Activated CD4-positive, alpha-beta T cell treated with anti-CD3 and anti-CD28 coated beads, Interleukin-2, amount 10 ng/mL, durations not matched to agents 24 days and 14 days (primary cell): ENCODE measurements around the gene SKP1. TPM values are rescaled to one million over a fixed set of nuclear protein-coding genes. Genes with fewer than 3 reads are reported as not detected.
A peak's percentile ranks its signal among the peaks of the same experiment; 100 is the strongest.

ENCODE experiments used
- DNase-seq: peaks from one replicate; pipeline ENCODE4 v3.0.0; 2022
- H3K27ac Mint-ChIP-seq: one replicate; pipeline ENCODE4 v1.8.0; 2022; ENCODE audit warnings: mild to moderate bottlenecking, mixed read lengths
- H3K27me3 Mint-ChIP-seq: one replicate; pipeline ENCODE4 v1.8.0; 2022; ENCODE audit warnings: mixed read lengths
- H3K36me3 Mint-ChIP-seq: one replicate; pipeline ENCODE4 v1.8.0; 2022; ENCODE audit warnings: low read depth, mild to moderate bottlenecking, mixed read lengths
- H3K4me1 Mint-ChIP-seq: one replicate; pipeline ENCODE4 v1.8.0; 2021; ENCODE audit warnings: mixed read lengths
- H3K4me3 Mint-ChIP-seq: one replicate; pipeline ENCODE4 v1.8.0; 2022; ENCODE audit warnings: mild to moderate bottlenecking, moderate library complexity, mixed read lengths
- H3K9me3 Mint-ChIP-seq: one replicate; pipeline ENCODE4 v1.8.0; 2021; ENCODE audit warnings: mixed read lengths
- intact Hi-C: fragments of 100-400 bp; cut with micrococcal nuclease; formaldehyde crosslinking; loops from one replicate; pipeline ENCODE4 v1.15.1; 2023
- total RNA-seq: library from RNA; stranded (reverse); gene quantifications from 2 replicates; pipeline ENCODE4 v1.2.3, GENCODE V29; 2022

Gene SKP1
- total RNA-seq, 1 donor from 2014 or later: 266 TPM

DNA sequence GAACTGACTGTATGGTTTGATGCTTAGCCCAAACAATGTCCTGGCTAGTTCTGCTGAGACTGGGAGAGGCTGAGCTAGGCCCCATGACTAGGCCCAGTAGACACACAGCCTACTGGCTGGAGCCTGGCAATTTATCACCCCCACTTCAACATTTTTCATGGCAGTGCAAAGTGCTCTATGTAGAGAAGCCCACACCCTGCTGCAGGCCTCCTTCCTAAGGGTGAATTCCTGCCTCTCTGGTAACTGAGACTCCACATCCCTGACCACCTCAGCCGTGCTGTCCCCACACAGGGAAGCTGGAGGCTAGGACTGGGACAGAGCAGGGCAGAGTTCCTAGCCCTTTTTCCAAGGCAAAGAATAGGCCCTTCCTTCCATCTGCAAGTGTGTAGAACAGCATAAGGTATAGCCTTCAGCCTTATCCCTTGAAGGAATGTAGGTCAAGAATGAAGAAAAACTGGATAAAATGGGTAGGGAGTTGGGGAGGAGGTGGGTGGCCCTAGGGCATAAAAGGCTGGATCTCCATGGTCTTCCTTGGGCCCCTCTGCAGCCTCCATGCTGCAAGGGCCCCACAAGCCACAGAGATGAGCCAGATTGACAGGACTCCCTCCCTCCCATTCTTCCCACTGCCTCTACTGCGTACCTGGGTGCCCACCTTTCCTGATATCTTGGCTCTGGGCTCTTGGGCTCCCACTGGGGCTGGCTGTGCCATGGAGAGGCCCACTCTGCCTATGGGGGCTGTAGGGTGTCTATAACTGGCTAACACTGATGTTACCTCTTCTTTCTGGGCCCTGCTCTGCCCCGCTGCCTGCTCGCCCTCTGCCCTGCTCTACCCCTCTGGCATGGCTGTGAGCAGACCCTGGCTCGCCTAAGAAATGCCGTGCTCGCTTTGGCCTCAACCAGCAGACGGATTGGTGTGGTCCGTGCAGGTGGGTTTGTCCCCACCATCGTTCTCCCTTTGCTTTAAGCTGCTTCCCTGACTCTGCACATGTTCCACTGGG is 32.5 kb downstream of the SKP1 start:
- intact Hi-C loops: no loop called here
- Mint-ChIP-seq H3K27me3 (no peaks in the 10 kb centered on the region), H3K36me3 (peaks cover 64% of the 10 kb centered on the region), H3K4me3 (no peak overlapping the region), H3K9me3 (no peaks in the 10 kb centered on the region), H3K4me1 (peaks cover 30% of the 10 kb centered on the region), H3K27ac (peak overlapping the region; percentile 79)
- DNase-seq: peak; percentile 57

DNA sequence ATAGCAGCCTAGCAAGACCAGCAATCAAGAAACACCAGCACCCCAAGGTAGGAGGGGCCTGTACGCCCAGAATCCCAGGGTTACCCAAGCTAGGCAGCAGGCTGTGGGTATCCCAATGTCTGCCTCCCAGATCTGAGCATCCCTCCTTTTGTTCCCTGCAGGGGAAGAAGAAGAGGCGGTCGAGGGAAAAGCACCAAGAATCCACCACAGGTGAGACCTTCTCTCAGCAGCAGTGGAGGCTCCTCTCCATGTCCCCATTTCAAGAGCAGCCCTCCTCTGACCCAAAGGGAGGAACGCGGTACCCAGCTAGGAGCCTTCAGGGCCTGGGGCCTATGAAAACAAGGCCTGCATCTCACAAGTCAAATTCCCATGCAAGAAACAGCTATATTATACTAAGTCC is 33.3 kb downstream of the SKP1 start:
- H3K4me3 Mint-ChIP-seq: no peak overlapping the region
- intact Hi-C loops: no loop called here
- no peak overlapping the region for H3K27ac Mint-ChIP-seq
- no peaks in the 10 kb centered on the region for H3K27me3 Mint-ChIP-seq
- no peaks in the 10 kb centered on the region for H3K9me3 Mint-ChIP-seq
- DNase-seq: peak; percentile 54
- H3K4me1 Mint-ChIP-seq: peaks cover 37% of the 10 kb centered on the region
- peaks cover 65% of the 10 kb centered on the region for H3K36me3 Mint-ChIP-seq

DNA sequence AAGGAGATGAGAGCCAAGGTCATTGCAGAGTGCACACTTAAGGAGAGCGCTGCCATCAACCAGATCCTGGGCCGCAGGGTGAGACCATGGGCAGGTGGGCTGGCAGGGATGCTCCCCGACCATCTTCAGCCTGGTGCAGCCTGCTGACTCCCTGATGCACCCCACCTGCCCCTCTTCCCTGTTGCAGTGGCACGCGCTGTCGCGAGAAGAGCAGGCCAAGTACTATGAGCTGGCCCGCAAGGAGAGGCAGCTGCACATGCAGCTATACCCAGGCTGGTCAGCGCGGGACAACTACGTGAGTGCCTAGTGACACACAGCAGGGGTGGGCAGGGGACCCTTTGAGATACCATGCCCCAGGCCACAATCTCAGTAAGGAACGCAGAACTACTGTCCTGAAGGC is 33.9 kb downstream of the SKP1 start:
- Mint-ChIP-seq H3K4me1 (peaks cover 42% of the 10 kb centered on the region), H3K27me3 (no peaks in the 10 kb centered on the region), H3K9me3 (no peaks in the 10 kb centered on the region), H3K36me3 (peaks cover 59% of the 10 kb centered on the region), H3K4me3 (no peak overlapping the region), H3K27ac (no peak overlapping the region)
- no peak for DNase-seq
- intact Hi-C loops: no loop called here

DNA sequence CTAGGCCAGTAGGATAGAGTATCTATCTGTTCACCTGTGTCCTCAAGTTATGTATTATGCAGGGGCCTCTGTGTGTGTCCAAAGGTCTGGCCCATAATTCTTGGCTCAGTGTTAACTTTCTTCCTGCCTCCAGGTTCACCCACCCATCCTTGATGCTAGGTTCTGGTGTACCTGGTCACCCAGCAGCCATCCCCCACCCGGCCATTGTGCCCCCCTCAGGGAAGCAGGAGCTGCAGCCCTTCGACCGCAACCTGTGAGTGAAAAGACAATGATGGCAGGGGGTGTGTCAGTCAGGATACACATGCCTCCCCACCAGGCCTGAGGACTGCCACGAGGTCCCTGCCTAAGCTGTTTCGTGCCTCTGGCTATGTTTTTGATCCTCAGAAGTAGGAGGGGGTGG is 34.7 kb downstream of the SKP1 start:
- DNase-seq: no peak
- H3K27ac Mint-ChIP-seq: no peak overlapping the region
- H3K4me1 Mint-ChIP-seq: peaks cover 48% of the 10 kb centered on the region
- H3K9me3 Mint-ChIP-seq: no peaks in the 10 kb centered on the region
- H3K36me3 Mint-ChIP-seq: peaks cover 61% of the 10 kb centered on the region
- H3K4me3 Mint-ChIP-seq: no peak overlapping the region
- no peaks in the 10 kb centered on the region for H3K27me3 Mint-ChIP-seq
- intact Hi-C loops: no loop called here

DNA sequence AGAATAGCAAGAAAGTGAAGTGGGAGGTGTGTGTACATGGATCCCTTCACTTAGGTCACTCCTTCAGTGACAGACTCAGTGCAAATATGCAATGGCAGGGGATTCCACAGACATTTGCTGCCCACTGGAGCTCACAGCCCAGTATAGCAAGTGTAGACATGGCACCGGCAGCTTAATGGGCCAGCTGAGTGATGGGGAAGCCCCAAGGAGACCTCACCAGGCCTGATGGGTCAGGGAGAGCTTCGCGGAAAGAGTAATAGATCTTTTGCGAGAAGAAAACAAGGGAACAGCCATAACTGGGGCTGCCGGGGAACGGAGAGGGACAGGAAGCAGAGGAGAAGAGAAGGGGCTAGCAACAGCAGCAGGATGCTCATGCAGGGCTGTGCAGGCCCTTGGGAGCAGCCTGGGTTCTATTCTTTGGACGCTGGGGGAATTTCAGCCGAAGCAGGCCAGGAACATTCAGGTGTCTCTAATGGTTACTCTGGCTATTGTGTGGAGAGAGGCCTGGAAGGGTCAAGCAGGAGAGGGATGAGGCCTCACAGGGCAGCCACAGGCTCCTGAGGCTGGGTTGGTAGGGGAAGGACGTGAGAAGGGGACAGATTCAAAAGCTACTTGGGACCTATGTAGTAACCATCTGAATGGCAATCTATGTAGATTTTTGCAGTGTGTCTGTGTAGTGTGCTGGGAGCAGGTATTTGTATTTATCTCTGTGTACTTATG is 35.3 kb downstream of the SKP1 start:
- intact Hi-C loops: no loop called here
- Mint-ChIP-seq H3K27ac (peak overlapping the region; percentile 8), H3K27me3 (no peaks in the 10 kb centered on the region)

DNA sequence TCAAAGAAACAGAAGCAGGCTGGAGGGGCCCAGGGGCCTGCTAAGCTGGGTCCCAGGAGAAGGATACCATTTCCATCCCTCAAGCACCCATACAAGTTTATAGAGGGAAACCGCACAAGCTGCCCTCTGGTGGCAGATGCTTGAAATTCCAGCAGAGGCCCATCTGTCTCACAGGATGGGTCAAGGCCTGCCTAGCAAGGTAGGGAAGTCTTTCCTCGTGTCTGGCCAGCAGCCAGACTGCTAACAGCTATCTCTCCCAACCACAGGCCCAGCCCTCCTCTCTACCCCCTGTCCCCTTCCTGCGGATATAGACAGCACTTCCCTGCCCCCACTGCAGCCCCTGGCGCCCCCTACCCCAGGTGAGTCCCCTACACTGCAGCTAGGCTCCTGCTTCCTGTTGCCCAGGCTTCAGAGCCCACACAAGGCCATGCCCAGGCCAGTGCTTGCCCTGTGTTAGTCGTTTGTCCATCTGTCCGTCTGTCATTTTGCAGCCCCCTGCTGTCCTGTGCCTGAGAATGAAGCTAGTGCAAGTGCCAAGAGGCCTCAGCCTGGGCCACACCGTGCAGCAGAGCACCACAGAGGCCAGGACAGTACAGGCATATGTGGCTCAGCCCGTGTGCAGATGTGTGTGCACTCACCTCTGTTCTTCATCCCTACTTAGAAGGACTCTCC is 36.1 kb downstream of the SKP1 start:
- peak overlapping the region; percentile 46 for H3K27ac Mint-ChIP-seq

More for the DNA sequence above, 35.3 kb downstream of the SKP1 start:
- Mint-ChIP-seq H3K36me3 (peaks cover 62% of the 10 kb centered on the region), H3K4me1 (peaks cover 49% of the 10 kb centered on the region), H3K9me3 (no peaks in the 10 kb centered on the region), H3K4me3 (no peak overlapping the region)
- no peak for DNase-seq

DNA sequence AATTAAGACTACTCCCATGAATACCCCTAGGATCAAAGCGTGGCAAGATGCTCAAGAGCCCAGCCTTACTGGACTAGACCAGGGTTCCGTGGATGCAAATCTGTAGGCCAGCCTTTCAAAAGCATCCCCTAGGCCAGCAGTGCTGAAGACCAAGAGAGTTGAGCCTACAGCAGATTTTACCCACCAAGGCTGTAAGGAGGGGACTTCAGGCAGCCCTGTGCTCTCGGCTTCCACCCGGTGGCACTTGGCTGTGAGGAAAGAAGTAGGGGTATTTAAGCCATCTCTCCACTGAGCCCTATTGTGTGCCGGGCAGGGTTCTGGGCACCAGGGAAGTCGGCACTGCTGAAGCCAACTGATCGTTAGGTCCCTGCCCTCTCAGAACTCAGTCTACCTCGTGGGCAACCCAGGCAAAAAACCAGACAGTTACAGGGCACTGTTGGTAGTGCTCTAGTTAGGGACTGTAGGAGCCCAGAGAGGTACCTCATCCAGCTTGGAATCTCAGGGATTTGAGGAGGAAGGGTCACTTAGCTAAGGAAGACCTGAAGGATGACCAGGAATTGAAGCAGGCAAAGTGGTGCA is 36.8 kb downstream of the SKP1 start:
- H3K9me3 Mint-ChIP-seq: no peaks in the 10 kb centered on the region
- peaks cover 60% of the 10 kb centered on the region for H3K36me3 Mint-ChIP-seq
- H3K27ac Mint-ChIP-seq: no peak overlapping the region
- no peak for DNase-seq
- H3K4me1 Mint-ChIP-seq: peaks cover 56% of the 10 kb centered on the region
- no peak overlapping the region for H3K4me3 Mint-ChIP-seq
- H3K27me3 Mint-ChIP-seq: peaks cover 8% of the 10 kb centered on the region
- intact Hi-C loops: loop anchor here (1.0 kb wide), 2 partner anchors 101 to 114 kb away; no protein-coding TSS in a partner anchor

More for the DNA sequence above, 36.1 kb downstream of the SKP1 start:
- Mint-ChIP-seq H3K36me3 (peaks cover 59% of the 10 kb centered on the region), H3K4me3 (no peak overlapping the region), H3K27me3 (peaks cover 3% of the 10 kb centered on the region), H3K9me3 (no peaks in the 10 kb centered on the region), H3K4me1 (peaks cover 52% of the 10 kb centered on the region)
- intact Hi-C loops: loop anchor here (1.0 kb wide), 2 partner anchors 101 to 114 kb away; no protein-coding TSS in a partner anchor
- DNase-seq: peak; percentile 88

DNA sequence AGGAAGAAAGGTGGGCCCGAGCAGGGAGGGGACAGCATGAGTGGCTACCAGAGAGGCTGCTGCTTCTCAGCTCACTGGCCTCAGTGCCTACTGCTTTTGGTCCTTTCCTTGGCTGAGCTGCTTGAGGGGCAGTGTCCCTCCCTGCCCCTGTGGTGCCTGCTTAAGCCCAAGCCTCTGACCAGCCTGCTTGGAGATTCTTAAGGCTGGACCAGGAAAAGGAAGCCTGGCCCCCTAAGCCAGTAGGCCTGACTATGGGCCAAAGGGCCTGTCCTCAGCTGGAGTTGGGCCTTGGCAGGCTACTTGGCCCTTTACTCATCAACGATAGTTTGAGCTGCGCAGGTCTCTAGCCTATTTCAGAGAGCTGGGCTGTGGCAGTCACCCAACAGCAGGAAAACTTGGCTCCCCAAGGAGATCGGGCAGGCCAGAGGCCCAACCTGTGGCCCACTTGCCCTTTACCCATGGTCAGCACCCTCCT is 37.3 kb downstream of the SKP1 start:
- H3K9me3 Mint-ChIP-seq: no peaks in the 10 kb centered on the region
- intact Hi-C loops: no loop called here
- peaks cover 59% of the 10 kb centered on the region for H3K36me3 Mint-ChIP-seq
- H3K4me3 Mint-ChIP-seq: no peak overlapping the region
- DNase-seq: no peak
- H3K27me3 Mint-ChIP-seq: peaks cover 8% of the 10 kb centered on the region
- peaks cover 56% of the 10 kb centered on the region for H3K4me1 Mint-ChIP-seq
- H3K27ac Mint-ChIP-seq: no peak overlapping the region

DNA sequence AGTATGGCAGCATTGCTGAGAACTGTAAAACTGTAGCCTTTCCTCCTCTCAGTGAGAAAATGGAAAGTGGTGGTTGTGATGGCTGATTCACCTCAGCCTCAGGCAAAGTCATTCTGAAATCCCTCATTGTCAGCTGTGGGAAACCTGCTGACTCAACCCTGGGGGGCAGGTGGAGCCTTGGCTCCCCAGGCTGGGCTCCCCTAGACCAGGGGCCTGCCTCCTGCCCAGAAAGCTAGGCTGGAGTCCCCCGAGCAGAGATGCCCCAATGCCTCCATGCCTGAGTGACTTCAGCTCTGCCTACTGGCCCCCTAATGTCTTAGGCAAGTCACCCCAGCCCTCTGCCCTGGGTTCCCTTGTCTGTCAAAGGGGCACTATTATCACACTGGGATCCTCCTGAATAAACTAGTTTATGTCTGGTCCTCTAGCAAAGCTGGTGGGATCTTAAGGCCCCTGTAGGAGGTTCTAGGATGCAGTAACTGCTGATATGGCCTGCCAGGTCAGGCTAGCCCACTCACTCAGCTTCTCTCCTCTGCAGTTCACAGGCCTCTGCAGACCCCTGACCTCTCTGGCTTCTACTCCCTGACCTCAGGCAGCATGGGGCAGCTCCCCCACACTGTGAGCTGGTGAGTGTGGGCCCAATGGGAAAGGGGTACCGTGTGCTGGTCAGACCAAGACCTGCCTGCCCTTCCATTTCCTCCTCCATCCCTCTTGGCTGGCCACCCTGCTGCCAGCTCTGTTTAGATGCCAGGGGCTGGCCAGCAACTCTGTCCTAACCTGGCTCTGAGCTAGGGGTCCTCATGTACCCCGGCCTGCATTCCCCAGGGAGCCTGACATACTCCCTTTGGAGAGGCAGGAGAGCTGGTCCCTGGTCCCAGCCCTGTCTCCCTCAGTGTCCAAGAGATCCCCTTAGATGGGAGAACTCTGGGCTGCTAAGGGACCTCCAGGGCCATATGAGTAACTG is 38.1 kb downstream of the SKP1 start:
- Mint-ChIP-seq H3K27me3 (peaks cover 8% of the 10 kb centered on the region), H3K9me3 (no peaks in the 10 kb centered on the region), H3K4me1 (peaks cover 58% of the 10 kb centered on the region), H3K27ac (peak overlapping the region; percentile 87), H3K36me3 (peaks cover 59% of the 10 kb centered on the region), H3K4me3 (peak overlapping the region; percentile 36)
- DNase-seq: peak; percentile 84
- intact Hi-C loops: loop anchor here (1.0 kb wide), 5 partner anchors 24 to 67 kb away; partner anchors contain the start of gene TCF7

DNA sequence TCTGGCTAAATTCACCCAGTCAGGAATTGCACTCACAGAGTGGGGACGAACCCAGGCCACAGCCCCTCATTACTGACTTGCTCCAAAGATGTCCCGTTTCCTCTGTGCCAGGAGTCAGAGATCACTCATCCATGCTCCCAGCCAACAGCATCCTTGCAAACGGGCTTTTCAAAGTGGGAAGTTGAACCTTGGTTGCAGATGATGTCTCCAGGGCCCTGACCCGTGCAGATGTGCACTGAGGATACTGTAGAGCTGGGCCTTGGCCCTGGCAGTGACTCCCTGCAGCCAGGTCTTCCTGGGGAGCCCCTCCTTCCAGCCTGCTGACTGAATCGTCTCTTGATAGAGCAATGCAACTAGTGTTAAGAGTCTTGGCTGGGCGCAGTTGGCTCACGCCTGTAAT is 40.0 kb downstream of the SKP1 start:
- H3K4me3 Mint-ChIP-seq: peak overlapping the region; percentile 42
- intact Hi-C loops: no loop called here
- peak overlapping the region; percentile 51 for H3K27ac Mint-ChIP-seq
- H3K9me3 Mint-ChIP-seq: no peaks in the 10 kb centered on the region
- peaks cover 8% of the 10 kb centered on the region for H3K27me3 Mint-ChIP-seq
- peaks cover 76% of the 10 kb centered on the region for H3K4me1 Mint-ChIP-seq
- peaks cover 51% of the 10 kb centered on the region for H3K36me3 Mint-ChIP-seq
- no peak for DNase-seq

DNA sequence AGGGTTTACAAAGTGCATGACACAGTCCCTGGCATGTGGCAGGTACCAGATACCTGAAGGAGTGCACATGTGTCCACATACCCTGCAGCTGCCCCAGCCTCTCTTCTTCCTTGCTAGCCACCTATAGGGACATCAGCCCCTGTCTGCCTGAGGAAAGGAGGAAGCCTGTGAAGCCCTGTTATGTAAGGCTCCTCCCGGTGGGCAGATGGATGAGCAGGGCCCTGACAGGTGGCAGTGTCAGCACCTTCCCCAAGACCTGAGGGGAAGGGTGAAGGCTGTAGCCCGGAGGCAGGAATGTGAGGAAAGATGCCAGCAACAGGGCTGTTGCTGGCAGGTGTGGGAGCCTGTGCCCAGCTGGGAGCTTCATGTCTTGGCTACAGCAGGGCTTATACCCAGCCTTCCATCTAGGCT is 40.5 kb downstream of the SKP1 start:
- H3K27ac Mint-ChIP-seq: peak overlapping the region; percentile 4
- no peaks in the 10 kb centered on the region for H3K9me3 Mint-ChIP-seq
- peaks cover 77% of the 10 kb centered on the region for H3K4me1 Mint-ChIP-seq
- H3K36me3 Mint-ChIP-seq: peaks cover 50% of the 10 kb centered on the region
- no peak for DNase-seq
- peak overlapping the region; percentile 55 for H3K4me3 Mint-ChIP-seq
- peaks cover 8% of the 10 kb centered on the region for H3K27me3 Mint-ChIP-seq
- intact Hi-C loops: no loop called here

DNA sequence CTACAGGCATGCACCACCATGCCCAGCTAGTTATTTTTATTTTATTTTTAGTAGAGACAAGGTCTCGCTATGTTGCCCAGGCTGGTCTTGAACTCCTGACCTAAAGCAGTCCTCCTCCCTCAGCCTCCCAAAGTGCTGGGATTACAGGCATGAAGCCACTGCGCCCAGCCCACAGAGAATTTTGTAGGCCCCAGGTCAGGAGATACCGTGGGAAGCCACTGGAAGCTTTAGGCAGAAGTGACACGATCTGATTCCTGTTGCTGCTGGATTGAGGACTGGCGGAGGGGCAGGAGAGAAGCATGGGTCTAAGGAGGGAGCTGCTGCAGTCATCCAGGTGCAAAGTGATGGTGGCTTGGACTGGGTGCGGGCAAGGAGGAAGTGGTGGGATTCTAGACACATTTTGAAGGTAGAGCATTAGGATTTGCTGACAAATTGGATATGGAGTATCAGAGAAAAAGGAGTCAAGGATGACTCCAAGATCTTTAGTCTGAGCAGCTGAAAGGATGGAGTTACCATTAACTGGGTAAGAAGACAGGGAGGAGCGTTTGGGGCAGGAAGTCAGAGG is 41.6 kb downstream of the SKP1 start:
- intact Hi-C loops: no loop called here
- Mint-ChIP-seq H3K27ac (peak overlapping the region; percentile 52), H3K4me3 (peak overlapping the region; percentile 55), H3K9me3 (no peaks in the 10 kb centered on the region), H3K4me1 (peaks cover 85% of the 10 kb centered on the region), H3K27me3 (peaks cover 8% of the 10 kb centered on the region), H3K36me3 (peaks cover 52% of the 10 kb centered on the region)
- DNase-seq: no peak
